Measurements from ENCODE around the gene KIF16B.

DNA sequence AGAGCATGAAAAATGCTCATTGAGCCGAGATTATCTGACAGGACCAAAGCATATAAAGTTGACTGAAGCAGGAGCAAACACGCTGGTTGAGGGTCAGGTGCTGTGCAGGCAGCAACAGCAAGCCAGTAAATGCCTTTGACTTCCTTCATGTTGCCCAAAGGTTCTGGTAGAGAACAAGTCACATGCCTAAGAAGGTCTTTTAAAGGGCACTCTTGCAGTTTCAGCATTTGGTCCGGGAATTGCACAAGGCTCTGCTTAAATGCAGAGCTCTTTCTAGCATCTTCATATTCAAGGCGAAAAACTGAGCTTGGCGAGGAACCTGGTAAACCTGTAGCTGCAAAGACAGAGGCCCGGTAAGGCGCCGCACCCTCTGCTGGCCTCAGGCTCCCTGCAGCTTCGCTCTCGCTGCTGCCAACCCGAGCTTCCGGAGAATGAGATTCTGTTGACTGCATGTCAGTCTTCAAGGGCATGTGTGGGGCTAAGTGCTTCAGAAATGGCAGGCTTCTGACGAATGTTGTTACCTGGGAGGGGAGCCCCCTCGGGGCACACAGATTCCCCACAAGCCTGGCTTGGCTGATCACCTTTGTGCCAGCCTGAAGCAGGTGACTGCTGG is 205.2 kb downstream of the KIF16B start:
- TF ChIP-seq, protein P1, sequence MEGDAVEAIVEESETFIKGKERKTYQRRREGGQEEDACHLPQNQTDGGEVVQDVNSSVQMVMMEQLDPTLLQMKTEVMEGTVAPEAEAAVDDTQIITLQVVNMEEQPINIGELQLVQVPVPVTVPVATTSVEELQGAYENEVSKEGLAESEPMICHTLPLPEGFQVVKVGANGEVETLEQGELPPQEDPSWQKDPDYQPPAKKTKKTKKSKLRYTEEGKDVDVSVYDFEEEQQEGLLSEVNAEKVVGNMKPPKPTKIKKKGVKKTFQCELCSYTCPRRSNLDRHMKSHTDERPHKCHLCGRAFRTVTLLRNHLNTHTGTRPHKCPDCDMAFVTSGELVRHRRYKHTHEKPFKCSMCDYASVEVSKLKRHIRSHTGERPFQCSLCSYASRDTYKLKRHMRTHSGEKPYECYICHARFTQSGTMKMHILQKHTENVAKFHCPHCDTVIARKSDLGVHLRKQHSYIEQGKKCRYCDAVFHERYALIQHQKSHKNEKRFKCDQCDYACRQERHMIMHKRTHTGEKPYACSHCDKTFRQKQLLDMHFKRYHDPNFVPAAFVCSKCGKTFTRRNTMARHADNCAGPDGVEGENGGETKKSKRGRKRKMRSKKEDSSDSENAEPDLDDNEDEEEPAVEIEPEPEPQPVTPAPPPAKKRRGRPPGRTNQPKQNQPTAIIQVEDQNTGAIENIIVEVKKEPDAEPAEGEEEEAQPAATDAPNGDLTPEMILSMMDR (IDR thresholded peaks at IDR 0.05), result no peak
- TF ChIP-seq POLR2A (IDR thresholded peaks at IDR 0.05), result no peak
